Activated B cell treated with CpG ODN at 0.5 μM for 24 hours (primary cell): ENCODE results near the gene ISL1. TPM values are rescaled to one million over a fixed set of nuclear protein-coding genes. Genes with fewer than 3 reads are reported as not detected.

Source experiments
- ATAC-seq: fragments of 200-7000 bp; cut with Tn5 transposase; one replicate; pipeline ENCODE4 v1.10.0; 2021; ENCODE audit warnings: low read depth, mild to moderate bottlenecking, moderate library complexity
- CTCF ChIA-PET: fragments of 350-600 bp; sonication (Branson Sonifier 250); formaldehyde crosslinking; loops from one replicate; lab custom pipeline; 2021; ENCODE audit warnings: antibody characterized with exemption; lab: Charles Lee
- POLR2A ChIA-PET: fragments of 350-600 bp; sonication (Branson Sonifier 250); formaldehyde crosslinking; loops from one replicate; lab custom pipeline; 2021; ENCODE audit warnings: antibody characterized with exemption; lab: Charles Lee
- DNase-seq: peaks from one replicate; pipeline ENCODE4 v3.0.0; 2022
- H3K27ac Mint-ChIP-seq: one replicate; pipeline ENCODE4 v1.8.0; 2020; ENCODE audit warnings: mixed read lengths
- H3K27me3 Mint-ChIP-seq: one replicate; pipeline ENCODE4 v1.8.0; 2021; ENCODE audit warnings: mixed read lengths
- H3K36me3 Mint-ChIP-seq: one replicate; pipeline ENCODE4 v1.8.0; 2021; ENCODE audit warnings: low read depth, mixed read lengths
- H3K4me1 Mint-ChIP-seq: one replicate; pipeline ENCODE4 v1.8.0; 2021; ENCODE audit warnings: mixed read lengths
- H3K4me3 Mint-ChIP-seq: one replicate; pipeline ENCODE4 v1.8.0; 2020; ENCODE audit warnings: mild to moderate bottlenecking, mixed read lengths
- H3K9me3 Mint-ChIP-seq: one replicate; pipeline ENCODE4 v1.8.0; 2020; ENCODE audit warnings: mixed read lengths
- intact Hi-C: fragments of 100-400 bp; cut with micrococcal nuclease; formaldehyde crosslinking; loops from one replicate; pipeline ENCODE4 v1.15.1; 2024
- total RNA-seq: library from RNA; stranded (reverse); gene quantifications from 2 replicates; pipeline ENCODE4 v1.2.3, GENCODE V29; 2022
- TF ChIP-seq, protein P1 (sequence below): fragments of 200-600 bp; IDR thresholded peaks from one replicate; pipeline ENCODE4 v1.8.0; 2022; ENCODE audit warnings: antibody characterized with exemption, mild to moderate bottlenecking

Gene ISL1
- total RNA-seq, 1 donor from 2014 or later, result not detected

DNA sequence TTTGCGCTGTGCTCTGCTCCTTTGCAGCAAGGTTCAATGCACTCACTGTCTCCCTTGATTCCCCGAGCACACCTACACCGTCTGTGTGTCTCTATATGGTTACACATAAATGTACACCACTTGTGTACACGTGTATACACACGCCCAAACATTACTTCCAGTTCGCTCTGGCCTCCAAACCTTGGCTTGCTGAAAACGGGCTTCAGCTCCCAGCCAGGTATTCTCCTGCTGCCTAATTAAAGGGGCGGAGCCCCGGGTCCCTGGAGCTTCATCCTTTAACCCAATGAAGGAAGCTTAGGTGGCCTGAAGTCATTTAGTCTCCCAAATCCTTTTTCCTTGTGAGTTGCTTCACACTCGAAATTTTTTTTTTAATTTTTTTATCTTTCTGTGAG is 4.6 kb downstream of the ISL1 start:
- no peak for DNase-seq
- no peak for ATAC-seq
- TF ChIP-seq, protein P1, sequence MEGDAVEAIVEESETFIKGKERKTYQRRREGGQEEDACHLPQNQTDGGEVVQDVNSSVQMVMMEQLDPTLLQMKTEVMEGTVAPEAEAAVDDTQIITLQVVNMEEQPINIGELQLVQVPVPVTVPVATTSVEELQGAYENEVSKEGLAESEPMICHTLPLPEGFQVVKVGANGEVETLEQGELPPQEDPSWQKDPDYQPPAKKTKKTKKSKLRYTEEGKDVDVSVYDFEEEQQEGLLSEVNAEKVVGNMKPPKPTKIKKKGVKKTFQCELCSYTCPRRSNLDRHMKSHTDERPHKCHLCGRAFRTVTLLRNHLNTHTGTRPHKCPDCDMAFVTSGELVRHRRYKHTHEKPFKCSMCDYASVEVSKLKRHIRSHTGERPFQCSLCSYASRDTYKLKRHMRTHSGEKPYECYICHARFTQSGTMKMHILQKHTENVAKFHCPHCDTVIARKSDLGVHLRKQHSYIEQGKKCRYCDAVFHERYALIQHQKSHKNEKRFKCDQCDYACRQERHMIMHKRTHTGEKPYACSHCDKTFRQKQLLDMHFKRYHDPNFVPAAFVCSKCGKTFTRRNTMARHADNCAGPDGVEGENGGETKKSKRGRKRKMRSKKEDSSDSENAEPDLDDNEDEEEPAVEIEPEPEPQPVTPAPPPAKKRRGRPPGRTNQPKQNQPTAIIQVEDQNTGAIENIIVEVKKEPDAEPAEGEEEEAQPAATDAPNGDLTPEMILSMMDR, result no peak
- ChIA-PET POLR2A (no interaction called here), CTCF (no interaction called here)
- no peak overlapping the region for H3K27ac Mint-ChIP-seq
- intact Hi-C loops, result loop anchor here (10.0 kb wide), 1 partner anchor 423 kb away; no protein-coding TSS in a partner anchor
- peaks cover 75% of the 10 kb centered on the region for H3K27me3 Mint-ChIP-seq
- H3K36me3 Mint-ChIP-seq, result no peaks in the 10 kb centered on the region
- H3K9me3 Mint-ChIP-seq, result no peaks in the 10 kb centered on the region
- no peak overlapping the region for H3K4me3 Mint-ChIP-seq
- H3K4me1 Mint-ChIP-seq, result no peaks in the 10 kb centered on the region

DNA sequence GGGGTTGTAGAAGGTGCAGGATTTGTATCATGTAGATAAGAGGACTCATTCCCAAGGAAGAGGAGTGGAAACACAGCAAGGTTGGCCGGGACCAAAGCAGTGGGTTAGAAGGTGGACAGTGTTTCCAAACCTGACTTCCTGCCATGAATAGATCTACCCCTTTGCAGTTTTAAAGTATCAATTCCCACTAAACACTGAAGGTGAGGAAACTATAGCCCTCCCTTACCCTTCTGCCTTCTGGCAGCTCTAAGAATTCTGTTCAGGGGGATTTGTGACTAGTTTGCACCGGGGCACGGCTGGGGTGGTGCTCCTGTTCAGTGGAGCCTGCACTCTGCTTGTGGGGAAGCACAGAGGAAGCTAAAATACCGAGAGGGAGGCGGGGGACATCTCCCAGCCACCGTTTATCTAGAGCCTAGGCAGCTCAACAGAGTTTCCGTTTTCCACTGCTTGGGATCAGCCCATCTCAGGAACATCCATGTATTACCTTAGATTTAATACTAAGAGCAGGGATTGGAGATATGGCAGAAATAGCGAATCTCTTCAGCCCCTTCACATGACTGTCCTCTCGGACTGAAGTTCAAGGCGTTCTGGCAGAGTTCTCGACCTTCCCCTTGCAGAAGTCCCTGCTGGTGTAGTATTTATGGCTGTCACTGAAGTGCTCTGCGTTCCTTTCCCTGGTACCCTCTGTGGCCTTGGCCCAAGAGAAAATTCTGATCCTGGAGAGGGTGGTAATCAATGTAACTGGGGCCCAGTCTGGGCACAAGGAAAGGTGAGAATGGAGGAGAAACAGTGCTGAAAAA is 5.4 kb downstream of the ISL1 start:
- Mint-ChIP-seq H3K36me3 (no peaks in the 10 kb centered on the region), H3K27me3 (peaks cover 70% of the 10 kb centered on the region), H3K27ac (no peak overlapping the region), H3K4me1 (no peaks in the 10 kb centered on the region), H3K9me3 (no peaks in the 10 kb centered on the region), H3K4me3 (no peak overlapping the region)
- intact Hi-C loops, result loop anchor here (10.0 kb wide), 1 partner anchor 424 kb away; no protein-coding TSS in a partner anchor
- ATAC-seq, result no peak
- ChIA-PET CTCF (no interaction called here), POLR2A (no interaction called here)
- DNase-seq, result no peak
- TF ChIP-seq, protein P1, result no peak

DNA sequence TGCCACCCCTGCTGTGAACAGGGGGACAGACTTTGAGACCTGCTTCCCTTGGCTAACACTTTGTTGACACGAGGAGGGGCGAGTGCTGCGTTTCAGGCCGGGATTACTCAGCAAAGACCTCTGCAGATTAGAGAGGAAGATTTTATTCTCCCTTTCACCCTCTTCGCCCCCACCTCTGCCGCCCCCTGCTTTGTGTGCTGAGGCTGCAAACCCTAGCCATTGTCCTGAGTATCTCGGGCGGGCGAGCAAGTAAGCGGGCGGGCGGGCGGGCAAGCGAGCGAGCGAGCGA is 6.0 kb downstream of the ISL1 start:
- ChIA-PET POLR2A (no interaction called here), CTCF (no interaction called here)
- no peak overlapping the region for H3K27ac Mint-ChIP-seq

DNA sequence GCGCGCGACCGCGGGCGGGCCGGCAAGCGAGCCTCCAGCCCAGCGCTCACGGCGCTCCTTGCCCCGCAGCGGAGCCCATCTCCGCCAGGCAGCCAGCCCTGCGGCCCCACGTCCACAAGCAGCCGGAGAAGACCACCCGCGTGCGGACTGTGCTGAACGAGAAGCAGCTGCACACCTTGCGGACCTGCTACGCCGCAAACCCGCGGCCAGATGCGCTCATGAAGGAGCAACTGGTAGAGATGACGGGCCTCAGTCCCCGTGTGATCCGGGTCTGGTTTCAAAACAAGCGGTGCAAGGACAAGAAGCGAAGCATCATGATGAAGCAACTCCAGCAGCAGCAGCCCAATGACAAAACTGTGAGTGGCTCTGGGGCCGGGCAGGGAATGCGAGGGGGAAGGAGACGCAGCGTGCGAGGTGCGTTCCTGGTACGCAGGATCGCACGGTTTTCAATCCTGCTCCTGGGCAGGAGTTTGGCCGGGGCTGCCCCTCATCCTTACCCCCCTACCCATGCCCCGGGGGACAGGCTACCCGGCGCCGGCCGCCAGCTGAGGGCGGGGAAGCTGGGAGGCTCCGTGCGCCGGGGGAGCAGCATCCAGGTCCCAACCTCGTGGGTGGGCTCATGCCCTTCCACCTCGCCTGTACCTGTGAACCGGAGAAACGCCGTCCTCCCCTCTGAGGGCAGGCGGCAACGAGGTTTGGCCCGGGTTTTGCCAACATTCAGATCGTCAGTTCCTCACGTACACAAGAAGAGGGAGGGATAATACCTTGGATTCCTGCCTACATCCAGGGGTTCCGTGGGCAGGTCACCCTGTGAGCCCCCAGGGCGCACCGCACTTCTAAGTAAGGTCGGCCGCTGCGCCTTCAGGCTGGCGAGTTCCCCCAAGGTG is 6.6 kb downstream of the ISL1 start:
- peaks cover 63% of the 10 kb centered on the region for H3K27me3 Mint-ChIP-seq
- ATAC-seq (no peak), DNase-seq (no peak)
- H3K27ac Mint-ChIP-seq, result no peak overlapping the region
- no peaks in the 10 kb centered on the region for H3K4me1 Mint-ChIP-seq
- no peaks in the 10 kb centered on the region for H3K9me3 Mint-ChIP-seq
- no peaks in the 10 kb centered on the region for H3K36me3 Mint-ChIP-seq
- CTCF ChIA-PET, result no interaction called here
- POLR2A ChIA-PET, result no interaction called here
- intact Hi-C loops, result loop anchor here (10.0 kb wide), 1 partner anchor 425 kb away; no protein-coding TSS in a partner anchor
- TF ChIP-seq, protein P1, result no peak
- H3K4me3 Mint-ChIP-seq, result no peak overlapping the region

More for the DNA sequence above, 6.0 kb downstream of the ISL1 start:
- Mint-ChIP-seq H3K36me3 (no peaks in the 10 kb centered on the region), H3K4me1 (no peaks in the 10 kb centered on the region), H3K27me3 (peaks cover 68% of the 10 kb centered on the region), H3K4me3 (no peak overlapping the region), H3K9me3 (no peaks in the 10 kb centered on the region)
- DNase-seq (no peak), ATAC-seq (no peak)
- intact Hi-C loops, result loop anchor here (10.0 kb wide), 1 partner anchor 424 kb away; no protein-coding TSS in a partner anchor
- TF ChIP-seq, protein P1, result no peak

DNA sequence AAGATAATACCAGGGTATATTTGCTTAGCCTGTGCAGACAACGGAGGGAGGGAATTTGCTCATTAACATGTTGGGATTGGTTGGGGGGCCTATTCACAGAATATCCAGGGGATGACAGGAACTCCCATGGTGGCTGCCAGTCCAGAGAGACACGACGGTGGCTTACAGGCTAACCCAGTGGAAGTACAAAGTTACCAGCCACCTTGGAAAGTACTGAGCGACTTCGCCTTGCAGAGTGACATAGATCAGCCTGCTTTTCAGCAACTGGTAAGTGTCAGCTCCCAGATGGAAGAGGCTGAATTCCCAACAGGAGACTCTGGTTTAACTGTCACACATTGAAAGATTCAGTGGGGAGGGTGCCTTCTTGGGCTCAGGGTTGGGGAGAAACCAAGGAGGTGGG is 7.9 kb downstream of the ISL1 start:
- no peak overlapping the region for H3K4me3 Mint-ChIP-seq
- no peak for DNase-seq
- no peak overlapping the region for H3K27ac Mint-ChIP-seq
- TF ChIP-seq, protein P1, result no peak
- CTCF ChIA-PET, result no interaction called here
- H3K27me3 Mint-ChIP-seq, result peaks cover 62% of the 10 kb centered on the region
- H3K9me3 Mint-ChIP-seq, result no peaks in the 10 kb centered on the region
- ATAC-seq, result no peak
- H3K36me3 Mint-ChIP-seq, result no peaks in the 10 kb centered on the region
- POLR2A ChIA-PET, result no interaction called here
- intact Hi-C loops, result no loop called here
- H3K4me1 Mint-ChIP-seq, result no peaks in the 10 kb centered on the region
